HG03066 (cell line): Measurements from ENCODE around the gene TRABD2B.

Experiments
- ATAC-seq: cut with Tn5 transposase; IDR thresholded peaks from one replicate; pipeline ENCODE4 v1.9.1; 2021; ENCODE audit warnings: low read depth; ENCODE audit not compliant: unreplicated experiment

The TRABD2B gene

GRCh38 chr1:47997289-47998200 is at the start of gene TRABD2B:
Gene TRABD2B, minus strand, starts transcription at chr1:47997385.
- peak; percentile 82 for ATAC-seq

DNA sequence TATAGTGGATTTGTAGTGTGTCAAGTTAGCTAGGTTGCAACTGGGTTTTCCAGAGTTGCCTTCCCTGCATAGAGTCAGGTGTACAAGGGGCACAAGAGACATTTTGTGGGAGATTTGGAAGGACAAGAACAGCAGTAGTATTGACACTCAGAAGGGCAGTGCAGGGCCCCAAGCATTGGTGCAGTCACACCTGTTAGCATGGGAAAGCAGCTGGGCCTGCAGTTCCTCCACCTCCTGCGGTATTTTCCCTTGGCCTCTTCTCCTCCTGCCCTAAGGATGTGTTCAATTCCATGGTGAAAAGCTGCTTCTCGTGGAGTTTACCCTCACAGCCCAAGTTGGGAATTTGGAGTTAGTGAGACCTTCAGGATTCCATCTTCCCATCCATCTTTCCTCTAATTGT is 47.1 kb upstream of the TRABD2B start:
- no peak for ATAC-seq

DNA sequence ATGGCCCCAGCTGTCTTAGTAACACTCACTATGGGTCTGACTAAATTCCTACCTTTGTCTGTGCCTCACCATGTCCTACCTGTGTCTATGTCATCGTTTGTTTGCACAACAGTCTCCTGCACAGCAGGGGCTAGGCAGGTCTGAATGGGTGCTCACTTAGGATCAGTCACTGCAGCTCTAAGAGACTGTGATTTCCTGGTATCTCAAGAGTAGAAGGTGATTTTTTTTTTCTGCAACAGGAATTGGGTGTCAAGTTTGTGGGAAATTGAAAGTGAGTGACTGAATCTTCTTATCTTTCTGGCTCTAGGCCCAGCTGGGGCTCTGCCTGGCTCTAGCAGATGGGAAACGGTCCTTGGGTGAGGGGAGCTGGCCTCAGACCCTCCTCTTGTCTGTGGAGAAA is 46.4 kb upstream of the TRABD2B start:
- no peak for ATAC-seq

DNA sequence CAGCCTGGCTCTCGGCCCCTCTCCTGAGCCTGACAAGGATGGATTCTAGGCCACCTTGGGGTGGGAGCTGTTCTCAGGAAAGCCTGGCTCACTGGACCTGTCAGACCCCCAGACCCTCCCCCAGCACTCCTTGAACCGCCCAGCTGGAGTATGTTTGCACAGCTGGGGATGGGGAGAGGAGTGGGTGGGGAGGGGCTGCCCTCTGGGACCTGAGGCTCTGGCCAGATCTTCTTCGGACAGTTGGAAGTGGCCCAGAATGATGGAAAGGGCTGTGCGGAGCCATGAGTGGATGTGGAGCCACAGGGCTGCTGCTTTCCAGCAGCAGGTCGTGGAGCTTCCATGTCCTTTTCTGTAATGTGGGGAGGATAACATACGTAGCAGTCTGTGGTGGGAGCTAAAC is 43.0 kb upstream of the TRABD2B start:
- ATAC-seq = no peak

GRCh38 chr1:48039088-48040054 is 42.2 kb upstream of the TRABD2B start:
- no peak for ATAC-seq

- ATAC-seq = no peak
These were observed 41.1 kb upstream of the TRABD2B start for GRCh38 chr1:48038270-48038767.

DNA sequence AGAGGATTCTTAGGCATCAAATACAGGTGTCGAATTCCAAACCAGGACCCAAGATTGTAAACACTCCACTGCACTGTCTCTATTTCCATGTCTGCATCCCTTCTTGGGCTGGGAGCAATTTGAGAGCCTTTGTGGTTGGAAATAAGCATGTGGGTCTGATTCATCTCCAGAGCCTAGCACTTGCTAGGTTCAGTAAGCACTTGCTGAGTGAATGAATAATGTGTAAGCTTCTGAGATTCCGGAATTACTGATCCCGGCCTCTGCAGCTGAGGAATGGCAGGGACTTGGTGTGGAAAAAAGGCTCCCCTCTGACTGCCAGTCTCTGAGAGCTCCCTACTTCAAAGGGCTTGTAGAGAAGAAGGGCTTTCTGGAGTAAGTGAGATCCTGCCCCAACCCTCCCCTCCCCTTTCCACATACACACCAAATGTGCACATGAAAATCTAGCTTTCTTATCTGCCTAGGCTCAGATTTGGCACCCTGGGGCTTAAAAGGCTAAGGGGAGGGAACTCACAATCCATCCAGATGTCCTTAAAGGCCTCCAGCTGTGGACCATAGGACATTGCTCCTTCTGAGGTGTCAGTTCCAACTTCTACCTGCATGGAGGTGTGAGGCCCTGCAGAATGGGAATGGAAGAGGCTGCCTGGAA is 39.6 kb upstream of the TRABD2B start:
- ATAC-seq = no peak

DNA sequence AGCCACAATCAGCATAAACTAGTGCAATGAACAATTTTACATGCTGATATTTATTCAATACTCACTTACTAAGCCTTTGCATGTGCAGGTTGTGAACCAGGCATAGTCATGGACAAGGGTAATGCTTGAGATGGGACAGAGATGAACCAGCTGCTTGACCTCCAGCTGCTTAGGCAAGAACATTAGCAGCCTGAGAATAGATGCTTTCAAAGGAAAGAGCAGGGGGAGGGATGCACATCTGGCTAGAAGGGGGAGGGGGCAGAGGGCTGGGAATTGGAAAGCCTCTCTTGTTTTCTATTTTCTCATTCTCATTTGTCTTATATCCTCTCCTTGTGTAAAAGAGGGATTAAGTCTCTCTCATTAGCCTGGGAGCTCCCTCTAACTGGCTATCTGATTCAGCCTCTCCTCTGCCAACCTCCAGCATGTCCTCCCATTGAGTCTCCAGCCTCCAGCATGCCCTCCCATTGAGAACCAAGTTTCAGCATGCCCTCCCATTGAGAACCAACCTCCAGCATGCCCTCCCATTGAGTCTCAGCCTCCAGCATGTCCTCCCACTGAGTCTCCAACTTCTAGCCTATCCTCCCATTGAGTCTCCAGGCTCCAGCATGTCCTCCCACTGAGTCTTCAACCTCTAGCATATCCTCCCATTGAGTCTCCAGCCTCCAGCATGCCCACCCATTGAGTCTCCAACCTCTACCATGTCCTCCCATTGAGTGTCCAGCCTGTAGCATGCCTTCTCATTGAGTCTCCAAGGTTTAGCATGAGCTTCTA is 38.4 kb upstream of the TRABD2B start:
- no peak for ATAC-seq

GRCh38 chr1:48033495-48034045 is 36.4 kb upstream of the TRABD2B start:
- no peak for ATAC-seq

- ATAC-seq = no peak
These were observed 34.5 kb upstream of the TRABD2B start for GRCh38 chr1:48031676-48032075.

DNA sequence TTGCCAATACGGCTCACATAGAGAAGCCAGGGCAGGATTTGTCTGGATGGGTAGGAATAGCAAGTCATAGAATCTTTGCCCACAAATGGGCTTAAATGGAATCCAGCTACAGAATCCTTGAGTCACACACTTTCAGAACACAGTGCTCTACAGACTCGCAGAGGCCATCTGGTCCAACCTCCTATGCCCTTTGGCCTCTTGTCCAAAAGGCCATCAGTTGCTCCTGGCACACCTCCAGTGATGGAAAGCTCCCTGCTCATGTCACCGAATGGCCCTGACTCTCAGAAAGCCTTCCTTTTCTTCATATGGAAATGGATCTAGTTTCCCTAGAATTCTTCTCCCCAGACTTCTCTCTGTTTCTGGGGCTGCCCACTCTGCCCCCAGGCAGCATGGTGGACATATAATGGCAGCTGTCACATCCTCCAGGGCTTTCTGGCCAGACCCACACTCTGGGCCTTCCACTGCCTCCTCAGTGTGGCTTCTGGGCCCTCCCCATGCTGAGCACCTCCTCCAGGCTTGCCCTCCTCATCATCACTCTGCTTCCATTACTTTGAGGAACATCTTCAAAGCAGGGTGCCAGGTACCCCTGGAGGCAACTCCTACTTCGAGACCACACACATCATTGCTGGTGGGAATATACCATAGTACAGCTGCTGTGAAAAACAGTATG is 33.6 kb upstream of the TRABD2B start:
- no peak for ATAC-seq

DNA sequence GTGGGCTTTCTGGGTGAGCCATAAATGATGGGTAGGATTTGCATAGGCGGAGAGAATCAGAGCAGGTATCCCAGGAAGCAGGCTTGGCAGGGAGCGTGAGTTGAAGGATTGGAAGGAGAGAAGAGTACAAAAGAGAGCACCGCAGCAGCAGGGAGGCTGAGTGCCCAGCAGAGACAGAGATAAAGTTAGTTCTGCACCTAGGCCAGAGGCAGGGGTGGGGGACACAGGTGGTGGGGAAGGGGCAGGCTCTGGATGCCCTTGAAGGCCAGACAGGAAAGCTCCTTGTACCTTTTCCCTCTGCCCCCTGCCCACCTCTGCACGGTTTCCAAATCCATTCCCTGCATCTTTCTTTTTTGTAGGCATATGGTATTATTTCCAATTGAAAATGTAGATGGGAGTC is 33.0 kb upstream of the TRABD2B start:
- no peak for ATAC-seq

DNA sequence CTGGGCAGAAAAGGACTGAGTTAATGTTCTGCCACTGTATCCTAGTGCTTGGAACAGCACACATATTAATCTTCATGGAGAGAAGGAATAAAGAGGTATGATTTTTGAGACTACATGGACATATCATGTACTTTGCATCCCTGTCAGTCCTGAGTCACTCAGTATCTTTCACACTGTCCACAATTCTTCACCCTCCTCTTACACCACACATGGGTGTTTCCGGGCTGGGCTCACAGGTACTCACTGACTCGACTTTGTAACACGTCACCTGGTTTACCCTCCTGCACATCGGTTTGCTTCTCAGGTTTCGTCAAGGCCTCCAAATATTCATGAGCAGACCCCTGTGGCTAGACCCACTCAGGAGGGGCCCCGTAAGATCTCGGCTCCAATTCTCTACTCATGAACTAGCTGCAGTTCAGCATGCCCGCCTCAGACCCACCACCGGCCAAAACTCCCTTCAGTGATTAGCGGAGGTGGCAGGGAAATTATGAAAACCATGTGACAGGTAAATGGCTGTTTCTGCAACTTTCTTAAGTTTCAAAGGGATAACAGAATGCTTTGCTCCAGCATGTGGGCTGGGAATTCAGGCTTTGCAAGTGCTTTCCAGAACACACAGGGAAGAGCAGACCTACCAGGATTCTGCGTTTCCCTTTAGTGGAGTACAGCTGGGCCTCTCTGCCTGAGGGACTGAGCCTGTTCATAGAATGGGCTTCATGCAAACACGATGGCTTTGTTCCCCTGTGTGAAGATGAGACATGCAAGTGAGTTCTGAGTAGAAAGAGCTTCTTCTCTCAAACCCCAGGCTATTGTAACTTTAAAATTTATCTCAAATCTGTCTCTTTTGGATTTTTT is 31.3 kb upstream of the TRABD2B start:
- no peak for ATAC-seq

DNA sequence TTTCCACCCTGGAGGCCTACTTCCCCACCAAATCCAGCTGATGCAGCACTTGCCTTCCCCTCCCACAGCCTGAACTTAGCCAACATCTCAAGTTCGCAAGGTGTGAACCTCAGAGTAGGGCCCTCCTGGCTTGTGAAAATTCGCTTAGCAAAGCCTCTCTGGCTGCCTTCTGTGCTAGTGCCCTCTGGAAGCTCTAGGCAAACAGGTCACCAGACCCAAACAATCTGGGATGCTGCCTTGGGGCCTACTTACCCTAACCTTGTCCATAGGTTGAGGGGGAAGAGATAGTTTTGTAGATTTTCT is 30.3 kb upstream of the TRABD2B start:
- no peak for ATAC-seq

GRCh38 chr1:48026701-48027532 is 29.7 kb upstream of the TRABD2B start:
- no peak for ATAC-seq

- no peak for ATAC-seq
These were observed 29.1 kb upstream of the TRABD2B start for GRCh38 chr1:48026275-48026674.

GRCh38 chr1:48025076-48025475 is 27.9 kb upstream of the TRABD2B start:
- no peak for ATAC-seq

GRCh38 chr1:48023488-48023887 is 26.3 kb upstream of the TRABD2B start:
- no peak for ATAC-seq
